K562 (cell line): ENCODE data around the gene ASB10. TPM values are rescaled to one million over a fixed set of nuclear protein-coding genes. Genes with fewer than 3 reads are reported as not detected.
A peak's percentile ranks its signal among the peaks of the same experiment; 100 is the strongest.

Experiments
- ATAC-seq: fragments of 200-7000 bp; cut with Tn5 transposase; 3 replicates; pipeline ENCODE4 v1.9.1; 2020; ENCODE audit warnings: moderate library complexity
- BruUV-seq: library from RNA; stranded (reverse); fragments of 400-500 nt; replicated peaks from 2 replicates; lab custom pipeline; 2021; lab: Mats Ljungman, UMichigan
- CTCF ChIA-PET: fragments of 300-600 bp; formaldehyde crosslinking; extraction: SDS; loops from one replicate; lab custom pipeline; 2021; ENCODE audit warnings: low intra/inter-chr PET ratio; lab: Yijun Ruan, JAX
- POLR2A ChIA-PET: fragments of 300-600, 350-650 bp; sonication (Branson Sonifier 250); formaldehyde crosslinking; extraction: SDS; loops from one replicate; lab custom pipeline; 2021; ENCODE audit warnings: antibody characterized with exemption, inconsistent platforms; lab: Yijun Ruan, JAX
- DNase-seq, 4 experiments: peaks; one replicate each; pipeline versions ENCODE4 v3.0.0 to v3.0.0-alpha.2; 2011 to 2018; ENCODE audit warnings: low spot score in 3 of 4, mixed read lengths in 3 of 4; ENCODE audit errors: extremely low read depth in 1 of 4
- FAIRE-seq: peaks from 2 replicates; lab custom pipeline; 2011; peaks lifted over from hg19 to GRCh38; lab: Jason Lieb, UNC
- H2AFZ ChIP-seq: 2 replicates; pipeline ENCODE4 v1.6.0; 2011; ENCODE audit warnings: low read depth, low read length, control low read depth, inconsistent platforms
- H3K27ac ChIP-seq: fragments of 200-600 bp; 3 replicates; pipeline ENCODE4 v1.8.0; 2011; ENCODE audit warnings: low read depth, mild to moderate bottlenecking, control low read depth, inconsistent platforms, low read length, moderate library complexity, mixed read lengths; ENCODE audit errors: extremely low read depth
- H3K27me3 ChIP-seq, 2 experiments: fragments of 300-600 bp in 1 of 2; 2 replicates in 1 of 2; 3 replicates in 1 of 2; pipeline versions ENCODE4 v1.6.0 to v1.8.0; 2011; ENCODE audit warnings: inconsistent platforms in 2 of 2, low read length in 2 of 2, mild to moderate bottlenecking in 1 of 2, mixed read lengths in 1 of 2, moderate library complexity in 1 of 2; ENCODE audit not compliant: control insufficient read depth in 2 of 2, insufficient read depth in 2 of 2
- H3K36me3 ChIP-seq: fragments of 300-600 bp; 3 replicates; pipeline ENCODE4 v1.8.0; 2011; ENCODE audit warnings: mild to moderate bottlenecking, low read length, inconsistent platforms; ENCODE audit not compliant: control insufficient read depth, insufficient read depth
- H3K4me1 ChIP-seq, 2 experiments: fragments of 200-600 bp in 1 of 2; replicated peaks in 1 of 2; 2 replicates in 1 of 2; 3 replicates in 1 of 2; pipeline versions ENCODE4 v1.5.1 to v1.8.0; 2011; ENCODE audit warnings: inconsistent platforms in 2 of 2, low read length in 2 of 2, mild to moderate bottlenecking in 1 of 2, mixed read lengths in 1 of 2, moderate library complexity in 1 of 2; ENCODE audit not compliant: control insufficient read depth in 2 of 2, insufficient read depth in 2 of 2
- H3K4me2 ChIP-seq: 2 replicates; pipeline ENCODE4 v1.6.1; 2011; ENCODE audit warnings: low read length, control low read depth, inconsistent platforms, mixed read lengths; ENCODE audit not compliant: insufficient read depth
- H3K4me3 ChIP-seq: fragments of 200-600 bp; sonication (generic), shearing (Covaris generic); 2 replicates; pipeline ENCODE4 v1.5.1; 2016; ENCODE audit warnings: control low read depth, inconsistent platforms
- H3K79me2 ChIP-seq: fragments of 200-600 bp; 3 replicates; pipeline ENCODE4 v1.8.0; 2011; ENCODE audit warnings: low read length, inconsistent platforms; ENCODE audit not compliant: control insufficient read depth, insufficient read depth
- H3K9ac ChIP-seq, 2 experiments: 2 replicates each; pipeline versions ENCODE4 v1.6.0 to v1.6.1; 2011; ENCODE audit warnings: low read depth in 2 of 2, low read length in 2 of 2, control low read depth in 1 of 2, inconsistent platforms in 1 of 2, mild to moderate bottlenecking in 1 of 2, mixed read lengths in 1 of 2; ENCODE audit not compliant: insufficient read depth in 1 of 2
- H3K9me1 ChIP-seq: one replicate; pipeline ENCODE4 v1.6.0; 2011; ENCODE audit warnings: inconsistent platforms, mild to moderate bottlenecking, low read length, moderate library complexity; ENCODE audit not compliant: control insufficient read depth, insufficient read depth
- H3K9me3 ChIP-seq: replicated peaks from 2 replicates; pipeline ENCODE4 v1.5.1; 2011; ENCODE audit warnings: low read depth, low read length, inconsistent platforms; ENCODE audit not compliant: control insufficient read depth, insufficient read depth
- H4K20me1 ChIP-seq: replicated peaks from 2 replicates; pipeline ENCODE4 v1.6.1; 2011; ENCODE audit warnings: low read length, inconsistent platforms, mixed read lengths; ENCODE audit not compliant: control insufficient read depth, insufficient read depth
- ADNP ChIP-seq: fragments of 200-800 bp; sonication (Bioruptor generic); IDR thresholded peaks from 2 replicates; pipeline ENCODE4 v1.6.1; 2016; ENCODE audit warnings: missing genetic modification characterization, missing compliant biosample characterization
- BRCA1 ChIP-seq, 2 experiments: fragments of 450-650 bp in 1 of 2; sonication (generic) in 1 of 2; formaldehyde crosslinking in 1 of 2; IDR thresholded peaks; 2 replicates each; pipeline versions ENCODE4 v1.5.0 to v1.6.1; 2017 to 2020; ENCODE audit warnings: mild to moderate bottlenecking in 1 of 2, missing genetic modification reagents in 1 of 2
- CBX1 ChIP-seq: sonication (generic); IDR thresholded peaks from 2 replicates; pipeline ENCODE4 v1.6.1; 2016; ENCODE audit warnings: antibody characterized with exemption, low read depth, mild to moderate bottlenecking
- CUX1 ChIP-seq: fragments of 200-800 bp; sonication (Bioruptor generic); IDR thresholded peaks from 2 replicates; pipeline ENCODE4 v1.6.1; 2016; ENCODE audit warnings: missing genetic modification characterization, missing compliant biosample characterization
- NFATC3 ChIP-seq: fragments of 450-650 bp; IDR thresholded peaks from 2 replicates; pipeline ENCODE4 v1.6.1; 2017; ENCODE audit warnings: mild to moderate bottlenecking
- POLR2A ChIP-seq: fragments of 450-650 bp; conservative IDR thresholded peaks from 2 replicates; pipeline ENCODE4 v1.6.1; 2016
- POLR2G ChIP-seq: fragments of 200-400 bp; formaldehyde crosslinking; IDR thresholded peaks from 2 replicates; pipeline ENCODE4 v1.6.1; 2017; ENCODE audit warnings: low read depth, mild to moderate bottlenecking, antibody characterized with exemption, low read length, moderate library complexity
- RBM22 ChIP-seq: fragments of 200-400 bp; formaldehyde crosslinking; IDR thresholded peaks from 2 replicates; pipeline ENCODE4 v1.6.1; 2018; ENCODE audit warnings: low read length, low read depth; ENCODE audit not compliant: poor library complexity, severe bottlenecking
- WGBS: fragments of 100-300 bp; shearing (Covaris generic); methylation state at CpG from one replicate; pipeline ENCODE4 v1.1.6; 2016; ENCODE audit warnings: low coverage, mixed read lengths; ENCODE audit not compliant: insufficient coverage; ENCODE audit errors: missing lambda C conversion rate; 5-methylcytosine and 5-hydroxymethylcytosine counted together
- in situ Hi-C: fragments of 300-500 bp; cut with MboI; formaldehyde crosslinking; loops from 4 replicates; pipeline ENCODE4 v1.15.0; 2018; ENCODE audit warnings: inconsistent platforms, mixed read lengths
- intact Hi-C: fragments of 100-400 bp; cut with micrococcal nuclease; formaldehyde crosslinking; loops from 2 replicates; pipeline ENCODE4 v1.14.2; 2022
- polyA plus RNA-seq, 8 experiments: library from polyadenylated mRNA; depleted of rRNA in 4 of 8; stranded (reverse) in 5 of 8; unstranded in 3 of 8; fragments of >200 nt; fragmentation: Nextera tagmentation in 2 of 8; fragmentation: Illumina TruSeq in 1 of 8; extraction: Ambion mirVana in 2 of 8; extraction: Trizol in 1 of 8; gene quantifications; 2 replicates each; pipeline versions ENCODE4 v1.2.1 to v1.2.3, GENCODE V29; 2011 to 2014; ENCODE audit warnings: inconsistent platforms in 1 of 8, missing spikeins in 1 of 8
- total RNA-seq, 7 experiments: library from RNA; depleted of rRNA in 6 of 7; stranded (reverse); fragments of >200 nt in 6 of 7; fragmentation: Illumina TruSeq in 2 of 7; extraction: Trizol in 2 of 7; gene quantifications; 2 replicates each; pipeline versions ENCODE4 v1.2.1 to v1.2.3, GENCODE V29; 2011 to 2021; ENCODE audit warnings: low replicate concordance in 1 of 7

ASB10 gene
- total and polyA plus RNA-seq, 9 of the 15 experiments (the other 6 are each of a cell fraction or from before 2014, with no cell fraction given): not detected

- peaks cover 95% of the 10 kb centered on the region for H3K36me3 ChIP-seq
- H3K27me3 ChIP-seq: no peaks in the 10 kb centered on the region
Observed at GRCh38 chr7:151139071-151139790, 47.8 kb downstream of the ASB10 start.

GRCh38 chr7:151138153-151138851, 48.7 kb downstream of the ASB10 start:
- ChIA-PET POLR2A (interaction anchor here (0.7 to 2.3 kb wide), 3 partner anchors 10 to 56 kb away, joined by 3 to 11 read pairs (median 7); no protein-coding TSS in a partner anchor), CTCF (interaction anchor here (0.7 kb wide), 1 partner anchor 24 kb away, joined by 3 read pairs; no protein-coding TSS in a partner anchor)
- Histone ChIP-seq H3K4me2 (no peak overlapping the region), H3K4me3 (no peak overlapping the region), H4K20me1 (no peaks in the 10 kb centered on the region; the same call in 1 of the 2 replicates), H3K9me3 (no peaks in the 10 kb centered on the region), H3K9ac (no peak overlapping the region), H2AFZ (no peak overlapping the region), H3K36me3 (peaks cover 95% of the 10 kb centered on the region), H3K9me1 (peaks cover 5% of the 10 kb centered on the region), H3K79me2 (no peaks in the 10 kb centered on the region), H3K4me1 (peaks cover 0 to 33% of the 10 kb centered on the region in 2 experiments; a peak in 2 of 5 replicates), H3K27ac (no peak overlapping the region), H3K27me3 (no peaks in the 10 kb centered on the region)
- in situ Hi-C loops (no loop called here), intact Hi-C loops (no loop called here)
- WGBS: 89% methylated on average over 30 of the region's 30 CpGs
- BruUV-seq: no TSS peak
- FAIRE-seq (no peak), DNase-seq (no peak), ATAC-seq (peak; percentile 10)
- peak; percentile 60 for TF ChIP-seq RBM22
- peak; percentile 66 for TF ChIP-seq POLR2G
- TF ChIP-seq CUX1 (CRISPR knock-in tag): no peak
- TF ChIP-seq CBX1: no peak
- no peak for TF ChIP-seq BRCA1 (IDR thresholded peaks at IDR 0.05)
- TF ChIP-seq BRCA1 (CRISPR knock-in tag; IDR thresholded peaks at IDR 0.05): no peak
- TF ChIP-seq POLR2A: 0 out of 2 replicates have a peak, but pooled peaks have one; percentile 15

More at GRCh38 chr7:151139071-151139790, 47.8 kb downstream of the ASB10 start:
- TF ChIP-seq NFATC3 (no peak), ADNP (tag) (no peak)
- no peak for FAIRE-seq
- in situ Hi-C loops: no loop called here
- H3K4me3 ChIP-seq: no peak overlapping the region
- H3K4me2 ChIP-seq: no peak overlapping the region
- ChIA-PET CTCF (interaction anchor here (0.6 to 1.1 kb wide), 3 partner anchors 23 to 315 kb away, joined by 3 read pairs; no protein-coding TSS in a partner anchor), POLR2A (interaction anchor here (0.6 to 2.3 kb wide), 6 partner anchors 9 to 1644 kb away, joined by 3 to 14 read pairs (median 5); no protein-coding TSS in a partner anchor)
- no peaks in the 10 kb centered on the region for H3K79me2 ChIP-seq
- peaks cover 4% of the 10 kb centered on the region; the same call in 1 of the 2 replicates for H4K20me1 ChIP-seq
- no peak overlapping the region for H3K27ac ChIP-seq
- H3K9ac ChIP-seq: 0 out of 4 replicates have a peak overlapping the region, but pooled peaks of 1 of the 2 experiments have one; percentile 21
- 88% methylated on average over 17 of the region's 18 CpGs for WGBS
- H3K9me1 ChIP-seq: peaks cover 5% of the 10 kb centered on the region
- intact Hi-C loops: no loop called here
- H3K9me3 ChIP-seq: no peaks in the 10 kb centered on the region
- no peak overlapping the region for H2AFZ ChIP-seq
- ATAC-seq: no peak; the same call in 2 of the 3 replicates
- H3K4me1 ChIP-seq: peaks cover 0 to 38% of the 10 kb centered on the region in 2 experiments; a peak in 2 of 5 replicates
- no TSS peak for BruUV-seq
- no peak for DNase-seq
